ENCODE measurements around the gene WDR47.

- no peak for TF ChIP-seq YY1 (IDR thresholded peaks at IDR 0.05; ENCODE audit: low read depth)
- no peak for TF ChIP-seq EP300 (IDR thresholded peaks at IDR 0.05; ENCODE audit: borderline replicate concordance)
- TF ChIP-seq TEAD4 (IDR thresholded peaks at IDR 0.05): no peak
- no peak for TF ChIP-seq RAD21 (IDR thresholded peaks at IDR 0.05; ENCODE audit: low read depth)
- TF ChIP-seq CEBPB (IDR thresholded peaks at IDR 0.05): no peak
Observed at GRCh38 chr1:109083501-109083900, 41.6 kb upstream of the WDR47 start.
